GM18858 (cell line): ENCODE measurements around the gene DNAJC4.

ENCODE experiments used
- ATAC-seq: cut with Tn5 transposase; IDR thresholded peaks from one replicate; pipeline ENCODE4 v1.9.1; 2021; ENCODE audit not compliant: unreplicated experiment

Gene DNAJC4

DNA sequence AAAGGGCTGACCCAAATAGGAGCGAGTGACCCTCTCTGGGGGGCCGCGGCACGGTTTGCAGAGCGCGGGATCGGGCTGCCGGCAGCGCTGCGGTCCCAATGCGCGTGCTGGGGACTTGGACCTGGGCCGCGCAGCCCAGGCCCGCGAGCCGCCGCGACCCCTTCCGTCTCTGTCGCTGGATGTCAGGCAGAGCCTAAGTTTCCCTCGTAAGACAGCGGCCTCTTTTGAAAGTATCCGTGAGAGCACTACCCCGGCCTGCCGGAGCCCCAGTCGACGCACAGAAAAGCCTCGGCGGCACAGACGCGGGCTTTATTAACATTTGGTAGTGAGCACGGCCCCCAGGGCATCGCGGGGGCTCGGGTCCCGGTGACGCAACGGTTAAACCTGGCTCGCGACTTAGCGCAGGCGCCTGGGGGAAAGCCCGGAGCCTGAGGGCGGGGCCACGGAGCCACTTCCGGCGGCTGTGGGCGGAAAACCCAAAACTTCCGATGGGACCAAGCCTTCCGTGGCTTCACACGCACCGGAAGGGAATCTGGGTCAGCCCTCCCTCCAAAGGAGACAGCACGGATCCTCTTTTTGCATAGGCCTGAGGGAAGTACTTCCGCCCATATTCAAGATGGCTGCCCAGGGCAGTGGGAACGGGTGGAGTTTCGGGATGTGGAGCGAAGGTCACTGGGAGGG, 39.3 kb downstream of the DNAJC4 start:
- peak; percentile 54 for ATAC-seq

GRCh38 chr11:64275031-64275800, 44.9 kb downstream of the DNAJC4 start:
- no peak for ATAC-seq

DNA sequence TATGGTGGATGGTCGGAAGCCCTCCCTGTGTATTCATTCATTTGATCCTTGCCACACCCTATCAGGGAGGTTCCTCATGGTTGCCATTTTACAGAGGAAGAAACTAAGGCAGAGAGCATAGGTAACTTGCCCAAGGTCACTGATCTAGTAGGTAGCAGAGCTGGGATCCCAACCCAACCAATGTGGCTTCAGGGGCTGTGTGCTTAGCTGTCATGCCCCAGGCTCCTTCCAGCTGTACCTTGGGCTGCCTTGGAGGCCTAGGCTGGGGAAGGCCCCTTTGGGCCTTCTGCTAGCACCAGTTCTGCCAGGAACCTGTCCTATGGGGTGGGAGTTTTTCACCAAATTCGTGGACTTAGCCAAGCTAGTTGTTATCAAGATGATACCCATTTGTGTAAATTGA, 45.5 kb downstream of the DNAJC4 start:
- ATAC-seq = no peak

DNA sequence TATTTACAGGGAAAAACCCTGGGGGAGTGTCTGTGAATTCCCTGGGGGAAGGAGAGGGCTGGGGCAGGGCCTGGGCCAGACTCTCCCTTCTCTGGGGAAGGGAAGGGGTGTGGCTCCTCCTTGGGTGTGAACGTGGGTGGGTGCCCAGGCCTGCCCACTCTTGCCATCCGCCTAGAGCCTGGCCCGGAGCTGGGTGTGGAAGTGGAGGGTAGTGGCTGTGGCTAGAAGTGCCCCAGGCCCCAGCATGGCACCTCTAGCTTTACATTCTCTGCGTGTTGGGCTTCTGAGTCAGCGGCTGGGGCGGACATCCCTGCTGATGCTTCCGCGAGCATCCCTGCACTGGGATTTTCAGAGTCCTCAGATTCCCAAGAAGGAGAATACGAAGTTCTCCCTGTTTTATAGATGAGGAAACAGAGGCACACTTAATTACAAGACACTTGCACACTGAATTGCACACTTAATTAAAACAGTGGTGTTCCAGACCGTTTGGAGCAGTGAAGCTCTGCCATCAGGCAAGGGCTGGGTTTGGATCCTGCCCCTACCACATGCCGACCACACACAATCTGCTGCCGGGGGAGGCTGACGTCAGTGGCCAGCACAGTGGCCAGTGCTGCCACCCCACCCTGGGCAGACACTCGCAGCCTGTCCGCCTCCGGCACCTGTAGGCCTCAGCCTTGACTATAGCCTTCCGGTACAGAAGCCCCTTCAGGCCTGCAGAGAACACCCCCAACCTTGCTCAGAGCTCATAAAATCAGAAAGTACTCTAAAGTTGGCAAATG, 46.5 kb downstream of the DNAJC4 start:
- ATAC-seq = no peak

GRCh38 chr11:64278576-64279190, 48.3 kb downstream of the DNAJC4 start:
- no peak for ATAC-seq

DNA sequence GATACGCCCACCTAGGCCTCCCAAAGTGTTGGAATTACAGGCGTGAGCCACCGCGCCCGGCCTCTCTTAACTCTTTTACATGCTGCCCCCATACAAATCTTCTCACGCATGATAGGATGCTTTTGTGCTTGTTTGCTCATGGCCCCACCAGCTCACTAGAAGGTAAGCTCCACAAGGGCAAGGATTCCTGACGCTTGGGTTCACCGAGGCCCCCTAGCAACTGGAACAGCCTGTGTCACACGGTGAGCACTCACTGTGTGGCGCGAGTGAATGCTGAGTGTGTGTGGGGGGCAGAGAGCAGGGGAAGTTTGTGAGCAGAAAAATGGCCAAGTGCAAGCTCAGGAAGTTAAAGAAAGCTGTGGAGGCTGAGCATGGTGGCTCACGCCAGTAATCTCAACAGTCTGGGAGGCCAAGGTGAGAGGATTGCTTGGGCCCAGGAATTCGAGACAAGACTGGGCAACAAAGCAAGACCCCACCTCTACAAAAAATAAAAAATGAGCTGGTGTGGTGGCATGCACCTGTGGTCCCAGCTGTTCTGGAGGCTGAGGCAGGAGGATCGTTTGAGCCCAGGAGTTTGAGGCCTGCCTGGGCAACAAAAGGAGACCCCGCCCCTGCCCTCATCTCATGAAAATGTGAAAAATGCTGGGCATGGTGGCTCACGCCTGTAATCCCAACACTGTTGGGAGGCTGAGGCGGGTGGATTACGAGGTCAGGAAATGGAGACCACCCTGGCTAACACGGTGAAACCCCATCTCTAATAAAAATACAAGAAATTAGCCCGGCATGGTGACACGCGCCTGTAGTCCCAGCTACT, 51.8 kb downstream of the DNAJC4 start:
- ATAC-seq = no peak

DNA sequence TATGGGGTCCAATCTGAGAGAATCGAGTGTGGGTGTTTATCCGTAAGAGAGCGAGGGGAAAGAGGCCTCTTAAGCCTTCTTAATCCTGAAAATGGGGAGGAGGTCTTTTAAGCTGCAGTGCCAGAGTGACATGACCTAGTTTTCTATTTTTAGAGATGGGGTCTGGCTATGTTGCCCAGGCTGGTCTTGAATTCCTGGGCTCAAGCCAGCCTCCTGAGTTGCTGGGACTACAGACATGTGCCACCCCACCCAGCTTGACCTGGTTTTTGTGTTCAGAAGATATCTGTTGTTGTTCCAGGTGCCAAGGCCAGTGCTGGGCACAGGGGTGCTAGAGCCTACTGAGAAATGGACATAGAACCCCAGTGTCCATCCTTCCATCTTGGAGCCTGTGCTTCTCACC, 52.7 kb downstream of the DNAJC4 start:
- no peak for ATAC-seq
